Left cardiac atrium (tissue), 4 donors: ENCODE data around the gene ZNF664. TPM values are rescaled to one million over a fixed set of nuclear protein-coding genes. Genes with fewer than 3 reads are reported as not detected.

ENCODE experiments used
- ATAC-seq, 2 donors: fragments of 200-7000 bp; cut with Tn5 transposase; one replicate each; pipeline ENCODE4 v1.9.1; 2020; ENCODE audit warnings: mild to moderate bottlenecking in 2 of 2, moderate library complexity in 2 of 2
- DNase-seq: peaks from one replicate; pipeline ENCODE4 v3.0.0-alpha.2; 2020
- intact Hi-C, 2 donors: fragments of 100-400 bp; cut with DNase I; formaldehyde crosslinking; loops; one replicate each; pipeline versions ENCODE4 v1.14.1 to v1.15.1; 2022 to 2023
- long read RNA-seq: library from polyadenylated mRNA; unstranded; transcript quantifications from one replicate; pipeline ENCODE4 v2.0.0, GENCODE V29; 2021
- total RNA-seq, 2 donors: library from RNA; stranded (reverse); fragmentation: NEBNext Ultra II Directional; extraction: Animal tissue kit (Norgen Biotek cat#: 25700); gene quantifications; one replicate each; pipeline ENCODE4 v1.2.1, GENCODE V29; 2021
- donor health status: DM: no; HTN: yes; CAD: no.
- donor health status: DM: no; HTN: yes; CAD: no; lungs with severe emphysema.
- donor health status: DM: yes; HTN: yes; CAD: no.
- donor health status: Dilated cardiomyopathy.

The ZNF664 gene
- 10 to 100 TPM; 67.6 to 75.8 TPM for total RNA-seq
- long read RNA-seq, partial matches to known transcripts: 0 of 2 reads
- long read RNA-seq, other reads (novel, unspliced or antisense): 0 of 2 reads

DNA sequence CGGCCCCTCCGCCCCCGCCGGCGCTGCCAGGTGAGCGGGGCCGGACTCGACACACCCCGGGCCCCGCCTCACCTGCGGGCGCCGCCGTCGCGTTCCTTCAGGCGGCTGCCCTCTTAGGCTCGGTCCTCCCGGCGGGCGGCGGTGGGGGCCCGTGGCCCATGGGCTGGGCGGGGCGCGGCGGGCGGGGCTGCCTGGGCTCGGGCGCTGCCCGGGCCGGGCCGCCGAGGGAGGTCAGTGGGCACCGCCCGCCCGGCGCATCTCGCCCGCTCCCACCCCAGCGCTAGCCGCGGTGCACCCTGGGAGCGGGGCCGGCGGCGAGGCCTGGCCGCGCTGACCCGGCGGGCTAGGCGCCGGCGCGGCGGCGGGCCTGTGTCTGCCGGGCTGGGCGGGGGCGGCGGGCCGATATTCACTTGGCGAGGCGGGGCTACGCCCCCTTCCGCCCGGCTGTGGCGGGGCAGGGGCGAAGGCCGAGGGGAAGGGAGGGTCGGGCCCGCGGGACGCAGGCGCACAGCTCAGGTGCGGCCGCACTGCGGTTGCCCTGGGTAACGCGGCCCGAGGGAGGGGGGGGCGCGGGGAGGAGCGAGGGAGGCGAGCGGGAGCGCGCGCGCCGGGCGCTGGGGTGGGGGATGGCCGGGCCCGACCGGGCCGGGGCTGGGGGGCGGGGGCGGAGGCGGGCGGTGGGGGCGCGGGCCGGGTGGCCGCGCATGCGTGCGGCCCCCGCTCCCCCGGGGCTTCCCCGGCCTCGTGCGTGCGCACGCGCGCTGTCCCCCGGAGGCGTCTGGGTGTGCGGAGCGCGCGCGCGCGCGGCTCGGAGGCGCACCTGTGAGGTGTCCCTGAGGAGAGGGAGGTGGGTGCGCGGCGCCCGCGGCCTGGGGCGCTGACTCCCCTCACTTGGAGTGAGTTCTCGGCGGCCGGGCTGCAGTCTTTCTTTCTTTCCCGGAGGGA, at the start of gene ZNF664, which contains the start of gene CCDC92:
Gene ZNF664 (plus strand): TSS at position 759 of the 945 bp plus-strand sequence. CDS start 38,930 bp downstream, outside the sequence.
Gene CCDC92 (minus strand): TSS at position 375 of the 945 bp plus-strand sequence. CDS start 28,526 bp downstream, outside the sequence.
- ATAC-seq: peak; percentile 90 to 92
- DNase-seq: peak; percentile 92
- intact Hi-C loops: no loop called here

- ATAC-seq (no peak), DNase-seq (no peak)
- intact Hi-C loops: no loop called here
Measured at GRCh38 chr12:123923927-123924326, 49.1 kb upstream of the ZNF664 start.

DNA sequence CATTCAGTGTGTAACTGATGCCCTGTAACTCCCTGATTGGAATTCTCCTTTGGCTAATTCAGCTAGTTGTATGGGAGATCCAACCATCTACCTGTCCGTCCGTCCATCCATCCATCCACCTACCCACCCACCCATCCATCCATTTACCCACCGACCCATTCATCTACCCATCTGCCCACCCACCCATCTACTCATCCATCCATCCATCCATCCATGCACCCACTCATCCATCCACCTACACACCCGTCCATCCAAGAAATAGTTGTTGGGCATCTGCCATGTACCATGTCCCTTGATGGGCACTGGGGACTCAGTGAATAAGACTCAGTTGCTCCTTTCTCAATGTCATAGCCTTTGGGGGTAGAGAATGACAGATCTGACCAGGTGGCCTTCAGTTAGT, 48.5 kb upstream of the ZNF664 start:
- DNase-seq: no peak
- intact Hi-C loops: no loop called here
- no peak for ATAC-seq

DNA sequence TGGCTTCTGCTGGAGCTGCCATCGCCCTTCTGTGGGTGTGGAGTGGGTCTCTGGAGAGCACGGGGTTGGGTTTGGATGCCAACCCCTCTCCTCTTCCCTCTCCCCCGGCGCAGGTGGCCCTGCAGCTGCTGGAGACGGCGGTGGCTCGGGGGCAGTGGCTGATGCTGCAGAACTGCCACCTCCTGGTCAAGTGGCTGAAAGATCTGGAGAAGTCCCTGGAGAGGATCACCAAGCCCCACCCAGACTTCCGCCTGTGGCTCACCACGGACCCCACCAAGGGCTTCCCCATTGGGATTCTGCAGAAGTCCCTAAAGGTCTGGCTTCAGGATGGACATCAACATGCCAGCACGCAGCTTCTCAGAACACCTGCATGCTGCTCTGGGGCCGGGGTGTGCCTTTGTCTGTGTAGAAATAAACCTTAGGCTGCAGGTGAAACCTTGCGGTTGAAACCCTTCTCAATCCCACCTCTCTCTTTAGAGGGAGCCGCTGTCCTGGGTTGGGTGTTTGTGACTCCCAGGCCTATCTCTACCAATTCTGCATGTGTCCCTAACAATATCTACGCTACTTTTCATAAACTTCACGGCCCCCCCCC, 44.6 kb upstream of the ZNF664 start:
- DNase-seq: no peak
- intact Hi-C loops: no loop called here
- ATAC-seq: no peak

DNA sequence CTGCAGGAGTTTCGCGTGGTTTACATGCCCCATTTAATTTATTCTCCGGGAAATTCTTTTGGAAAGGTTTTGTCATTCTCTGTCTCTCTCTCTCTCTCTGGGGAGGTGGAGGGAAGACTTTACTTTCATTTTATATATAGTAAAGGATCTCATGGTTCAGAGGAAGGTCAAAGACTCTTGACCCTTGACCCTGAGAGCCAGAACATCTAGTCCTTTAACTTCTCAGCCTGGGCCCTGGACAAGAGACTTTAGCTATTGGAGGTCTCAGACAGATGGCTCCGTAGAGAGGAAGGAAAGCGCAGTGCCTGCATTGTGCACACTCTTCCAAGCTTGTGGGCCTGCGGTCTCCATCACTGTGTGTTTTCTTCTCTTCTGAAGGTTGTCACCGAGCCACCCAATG, 44.1 kb upstream of the ZNF664 start:
- DNase-seq: no peak
- intact Hi-C loops: no loop called here
- ATAC-seq: no peak

- DNase-seq: no peak
- ATAC-seq: no peak
- intact Hi-C loops: no loop called here
Measured at GRCh38 chr12:123929946-123930583, 43.0 kb upstream of the ZNF664 start.

DNA sequence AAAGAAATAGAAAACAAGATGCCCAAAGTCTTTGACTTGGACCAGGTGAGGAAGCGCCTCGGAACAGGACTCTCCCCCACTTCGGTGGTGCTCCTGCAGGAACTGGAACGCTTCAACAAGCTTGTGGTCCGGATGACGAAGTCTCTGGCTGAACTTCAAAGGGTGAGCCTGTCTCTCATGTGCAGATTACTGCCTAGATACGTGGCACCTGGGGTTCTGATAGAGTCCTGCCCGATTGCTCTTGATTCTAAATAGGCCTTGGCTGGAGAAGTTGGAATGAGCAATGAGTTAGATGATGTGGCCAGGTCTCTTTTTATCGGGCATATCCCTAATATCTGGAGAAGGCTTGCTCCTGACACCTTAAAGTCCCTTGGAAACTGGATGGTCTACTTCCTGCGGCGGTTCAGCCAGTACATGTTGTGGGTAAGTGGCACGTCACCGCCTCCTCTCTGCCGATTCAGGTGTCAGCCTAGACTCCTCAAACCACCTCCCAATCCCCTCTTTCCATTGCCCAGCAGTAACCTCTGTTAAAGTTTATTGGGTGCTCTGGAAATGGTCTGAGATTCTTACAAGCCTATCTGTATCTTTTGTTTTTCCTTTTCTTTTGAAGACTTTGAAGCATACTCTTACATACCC, 41.2 kb upstream of the ZNF664 start:
- no peak for DNase-seq
- intact Hi-C loops: no loop called here
- no peak for ATAC-seq

GRCh38 chr12:123933214-123933613, 39.8 kb upstream of the ZNF664 start:
- no peak for DNase-seq
- intact Hi-C loops: no loop called here
- ATAC-seq: no peak

DNA sequence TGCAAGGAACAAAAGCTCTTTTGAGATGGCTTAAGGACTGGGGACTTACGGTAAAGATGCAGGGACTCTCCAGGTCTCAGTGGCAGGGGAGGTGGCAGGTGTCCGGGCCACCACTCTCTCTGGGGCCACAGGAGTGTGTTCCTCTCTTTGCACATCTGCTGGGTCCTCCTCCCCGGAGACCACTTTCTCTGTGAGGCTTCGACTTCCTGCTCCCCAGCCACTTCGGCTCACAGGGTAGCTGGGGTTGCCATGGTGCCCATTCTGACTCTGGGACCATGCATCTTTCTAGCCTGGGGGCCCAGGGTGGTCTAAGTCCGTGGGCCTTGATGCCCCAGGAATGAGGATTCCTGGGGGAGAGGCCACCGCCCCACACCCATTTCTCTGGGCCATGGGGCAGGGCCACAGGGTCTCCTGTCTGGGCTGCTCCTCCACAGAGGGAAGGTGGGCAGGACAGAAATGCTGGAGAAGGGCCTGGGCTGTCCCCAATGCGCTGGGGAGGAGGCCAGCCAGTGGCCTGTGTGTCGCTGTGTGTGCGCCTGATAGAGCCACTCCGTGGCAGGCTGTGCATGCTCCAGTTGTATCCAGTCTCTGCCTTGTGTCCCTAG, 38.9 kb upstream of the ZNF664 start:
- intact Hi-C loops: no loop called here
- ATAC-seq: no peak

DNA sequence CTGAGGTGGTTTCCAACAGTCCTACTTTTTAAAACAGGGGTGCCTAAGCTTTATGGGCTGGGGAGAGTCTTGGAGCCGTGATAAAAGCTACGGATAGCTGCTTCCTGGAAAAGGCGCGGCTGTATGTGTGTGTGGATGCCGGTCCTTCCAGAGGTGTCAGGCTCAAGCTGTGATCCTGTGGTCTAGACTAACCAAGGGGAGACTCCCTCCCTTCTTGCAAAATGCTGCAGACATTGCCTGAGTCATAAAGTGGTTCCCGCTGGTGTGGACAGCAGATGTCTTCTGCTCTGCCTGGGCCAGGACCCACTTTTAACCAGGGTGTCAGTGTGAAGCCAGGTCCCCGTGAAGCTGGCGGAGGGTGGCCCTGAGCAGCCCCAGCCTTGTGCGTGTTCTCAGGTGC, 38.2 kb upstream of the ZNF664 start:
- no peak for ATAC-seq
- intact Hi-C loops: no loop called here
- no peak for DNase-seq

More for the DNA sequence above, 38.9 kb upstream of the ZNF664 start:
- no peak for DNase-seq

DNA sequence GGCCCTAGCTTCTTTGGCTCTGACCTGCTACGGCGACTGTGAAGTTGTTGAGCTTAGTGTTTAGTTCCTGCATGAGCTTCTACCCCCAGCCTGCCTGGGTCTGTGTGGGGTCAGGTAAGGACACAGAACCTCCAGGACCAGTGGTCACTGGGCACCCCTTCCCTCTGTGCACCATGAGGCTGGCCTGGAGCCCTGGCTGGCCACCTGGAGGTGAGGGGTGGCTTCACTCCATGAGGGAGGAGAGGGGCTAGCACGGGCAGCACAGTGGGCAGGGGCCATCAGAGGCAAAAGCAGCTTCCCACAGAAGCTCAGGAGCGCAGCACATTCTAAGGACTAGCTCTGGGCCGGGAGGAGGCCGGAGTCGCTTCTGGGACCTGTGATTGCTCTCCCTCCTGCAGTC, 37.1 kb upstream of the ZNF664 start:
- no peak for ATAC-seq

DNA sequence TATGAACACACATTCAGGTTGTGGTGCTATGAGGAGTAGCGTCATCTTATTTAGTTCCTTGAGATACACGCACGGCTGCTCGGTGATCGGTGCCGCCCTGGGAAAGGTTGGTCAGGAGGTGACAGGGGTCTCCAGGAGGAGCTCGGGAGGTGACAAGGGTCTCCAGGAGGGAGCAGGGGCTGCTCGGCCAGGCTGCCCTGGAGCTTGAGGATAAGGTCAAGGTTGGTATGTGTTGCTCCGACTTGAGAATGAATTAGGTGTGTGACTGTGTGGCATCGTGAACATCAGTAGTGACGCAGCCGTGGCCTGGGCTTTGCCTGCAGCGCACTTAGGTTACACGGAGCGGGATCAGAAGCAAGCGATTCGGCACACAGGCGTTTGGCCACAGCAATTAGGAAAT, 36.5 kb upstream of the ZNF664 start:
- ATAC-seq (no peak), DNase-seq (no peak)
- intact Hi-C loops: no loop called here

More for the DNA sequence above, 37.1 kb upstream of the ZNF664 start:
- DNase-seq: no peak
- intact Hi-C loops: no loop called here

- ATAC-seq: peak in 1 of 2 donors; percentile 19
- DNase-seq: no peak
- intact Hi-C loops: no loop called here
Measured at GRCh38 chr12:123936956-123937706, 35.9 kb upstream of the ZNF664 start.

DNA sequence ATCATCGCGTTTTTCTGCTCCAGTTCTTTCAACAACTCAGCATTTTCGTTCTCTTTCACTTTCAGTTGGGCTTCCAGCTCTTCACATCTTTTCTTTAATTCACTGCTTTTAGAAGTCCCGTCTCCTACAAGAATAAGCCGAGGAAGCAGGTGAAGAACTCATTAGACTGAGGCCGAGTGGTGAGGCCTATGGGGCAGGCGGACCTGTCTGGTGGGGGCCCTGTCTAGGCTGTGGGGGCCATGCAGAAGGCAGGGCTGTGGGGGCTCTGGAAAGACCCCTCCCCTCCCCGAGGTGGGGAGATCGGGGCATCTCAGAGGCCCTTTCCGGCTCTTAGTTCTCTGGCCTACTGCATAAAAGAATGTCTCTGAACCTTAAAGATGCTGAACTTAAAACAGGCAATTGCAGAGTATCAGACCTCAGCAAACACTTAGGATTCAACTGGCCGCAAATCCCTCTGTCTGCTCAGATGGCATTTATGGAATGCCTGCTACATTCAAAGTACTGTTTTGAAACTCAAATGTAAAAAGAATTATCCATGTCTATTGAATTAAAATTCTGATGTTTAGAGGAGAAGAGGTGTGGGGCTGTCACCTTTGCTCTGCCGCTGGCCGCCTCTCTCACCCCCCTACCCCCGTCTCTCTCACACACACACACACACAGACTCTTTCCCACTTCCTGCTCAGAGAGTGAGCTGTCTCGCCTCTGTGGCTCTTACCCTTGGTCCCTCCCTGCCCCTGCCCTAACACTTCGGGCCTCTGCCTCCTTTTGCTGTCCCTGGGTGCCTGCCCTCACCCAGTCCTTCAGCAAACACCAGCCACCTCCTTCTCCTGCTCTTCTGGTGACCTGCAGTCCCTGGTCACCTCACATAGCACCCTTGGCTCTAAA, 35.1 kb upstream of the ZNF664 start:
- no peak for DNase-seq
- intact Hi-C loops: no loop called here
- ATAC-seq: peak; percentile 19 to 28

DNA sequence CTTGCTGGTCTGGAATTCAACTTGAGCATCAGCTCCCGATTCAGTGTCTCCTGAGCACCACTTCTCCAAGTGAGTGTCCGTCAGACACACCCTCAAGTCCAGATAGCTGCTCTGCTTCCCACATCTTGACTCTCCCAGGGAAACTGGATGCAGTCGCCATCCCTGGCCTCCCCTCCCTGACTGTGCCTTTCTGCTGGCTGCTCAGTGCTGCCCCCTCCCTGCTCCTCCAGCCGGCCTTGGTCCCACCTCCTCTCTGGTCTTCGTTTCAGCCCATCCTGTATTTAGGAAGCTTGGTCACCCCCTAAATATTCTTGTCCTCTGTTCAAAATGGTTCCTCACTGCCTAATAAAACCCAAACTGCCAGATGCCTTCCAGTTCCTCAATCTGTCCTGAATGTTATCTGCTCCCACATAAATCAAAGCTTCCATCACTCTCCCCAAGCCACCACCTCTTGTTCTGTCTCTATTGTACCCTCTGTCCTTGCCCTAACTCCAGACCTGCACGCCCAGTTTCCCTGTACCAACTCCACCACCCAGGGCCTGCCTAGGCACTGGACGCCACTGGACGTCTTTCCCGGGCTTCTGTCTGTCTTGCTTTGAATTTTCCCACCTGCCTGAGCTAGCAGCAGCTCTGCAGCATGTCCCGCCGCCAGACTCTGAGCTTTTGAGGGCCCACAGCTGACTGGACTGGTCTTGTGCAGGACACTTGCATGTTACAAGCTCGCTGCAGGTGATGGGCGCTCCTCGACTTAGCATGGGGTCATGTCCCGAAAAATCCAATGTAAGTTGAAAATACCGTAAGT, 34.1 kb upstream of the ZNF664 start:
- intact Hi-C loops: no loop called here
- ATAC-seq: no peak

More for the DNA sequence above, 34.1 kb upstream of the ZNF664 start:
- no peak for DNase-seq
